PFSK-1 (cell line): ENCODE measurements around the gene DNAI4.

Experiments used
- FOXP2 ChIP-seq: optimal IDR thresholded peaks from 2 replicates; pipeline ENCODE3; 2011; ENCODE audit warnings: borderline replicate concordance, control low read depth, inconsistent platforms; ENCODE audit not compliant: insufficient read depth; ENCODE audit errors: extremely low read length, extremely low read depth
- POLR2AphosphoS5 ChIP-seq: IDR thresholded peaks from 2 replicates; pipeline ENCODE4 v1.6.1; 2012; ENCODE audit warnings: low read depth, mild to moderate bottlenecking, control low read depth, low read length, moderate library complexity
- SIN3A ChIP-seq: IDR thresholded peaks from 2 replicates; pipeline ENCODE4 v1.6.1; 2012; ENCODE audit warnings: mild to moderate bottlenecking, low read length, moderate library complexity, borderline replicate concordance; ENCODE audit not compliant: insufficient read depth
- TAF1 ChIP-seq: IDR thresholded peaks from 2 replicates; pipeline ENCODE4 v1.6.1; 2012; ENCODE audit warnings: low read length, control low read depth, borderline replicate concordance; ENCODE audit not compliant: insufficient read depth
- TF ChIP-seq, protein P1 (sequence below), 2 experiments: IDR thresholded peaks; 2 replicates each; pipeline versions ENCODE4 v1.6.1 to v1.8.0; 2011 to 2012; ENCODE audit warnings: low read depth in 2 of 2, low read length in 2 of 2, control low read depth in 1 of 2, inconsistent platforms in 1 of 2, mild to moderate bottlenecking in 1 of 2, moderate library complexity in 1 of 2; ENCODE audit not compliant: insufficient read depth in 1 of 2

The DNAI4 gene

DNA sequence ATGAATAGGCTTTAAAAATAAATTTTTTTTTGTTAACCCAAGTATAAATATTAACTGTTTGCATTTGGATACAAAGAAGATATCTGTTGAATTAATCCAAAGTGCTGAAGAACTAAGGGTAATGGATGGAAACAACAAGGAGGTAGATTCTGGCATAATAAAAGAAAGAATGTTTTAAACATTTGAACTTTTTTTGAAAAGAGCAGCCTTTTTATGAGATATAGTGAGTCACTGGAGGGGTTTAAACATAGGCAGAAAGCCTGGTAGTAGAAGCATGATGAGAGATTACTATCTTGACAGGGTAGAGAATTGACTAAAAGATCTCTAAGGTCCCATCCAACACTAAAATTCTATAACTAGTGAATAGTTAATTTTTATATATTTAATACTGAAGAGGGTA, 2.9 kb upstream of the DNAI4 start:
- TF ChIP-seq, protein P1, sequence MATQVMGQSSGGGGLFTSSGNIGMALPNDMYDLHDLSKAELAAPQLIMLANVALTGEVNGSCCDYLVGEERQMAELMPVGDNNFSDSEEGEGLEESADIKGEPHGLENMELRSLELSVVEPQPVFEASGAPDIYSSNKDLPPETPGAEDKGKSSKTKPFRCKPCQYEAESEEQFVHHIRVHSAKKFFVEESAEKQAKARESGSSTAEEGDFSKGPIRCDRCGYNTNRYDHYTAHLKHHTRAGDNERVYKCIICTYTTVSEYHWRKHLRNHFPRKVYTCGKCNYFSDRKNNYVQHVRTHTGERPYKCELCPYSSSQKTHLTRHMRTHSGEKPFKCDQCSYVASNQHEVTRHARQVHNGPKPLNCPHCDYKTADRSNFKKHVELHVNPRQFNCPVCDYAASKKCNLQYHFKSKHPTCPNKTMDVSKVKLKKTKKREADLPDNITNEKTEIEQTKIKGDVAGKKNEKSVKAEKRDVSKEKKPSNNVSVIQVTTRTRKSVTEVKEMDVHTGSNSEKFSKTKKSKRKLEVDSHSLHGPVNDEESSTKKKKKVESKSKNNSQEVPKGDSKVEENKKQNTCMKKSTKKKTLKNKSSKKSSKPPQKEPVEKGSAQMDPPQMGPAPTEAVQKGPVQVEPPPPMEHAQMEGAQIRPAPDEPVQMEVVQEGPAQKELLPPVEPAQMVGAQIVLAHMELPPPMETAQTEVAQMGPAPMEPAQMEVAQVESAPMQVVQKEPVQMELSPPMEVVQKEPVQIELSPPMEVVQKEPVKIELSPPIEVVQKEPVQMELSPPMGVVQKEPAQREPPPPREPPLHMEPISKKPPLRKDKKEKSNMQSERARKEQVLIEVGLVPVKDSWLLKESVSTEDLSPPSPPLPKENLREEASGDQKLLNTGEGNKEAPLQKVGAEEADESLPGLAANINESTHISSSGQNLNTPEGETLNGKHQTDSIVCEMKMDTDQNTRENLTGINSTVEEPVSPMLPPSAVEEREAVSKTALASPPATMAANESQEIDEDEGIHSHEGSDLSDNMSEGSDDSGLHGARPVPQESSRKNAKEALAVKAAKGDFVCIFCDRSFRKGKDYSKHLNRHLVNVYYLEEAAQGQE (IDR thresholded peaks at IDR 0.05; ENCODE audit: insufficient read depth in 1 of 2, low read depth in 2 of 2, low read length in 2 of 2), result no peak
- TF ChIP-seq SIN3A (no peak), POLR2AphosphoS5 (no peak), FOXP2 (no peak), TAF1 (no peak)

DNA sequence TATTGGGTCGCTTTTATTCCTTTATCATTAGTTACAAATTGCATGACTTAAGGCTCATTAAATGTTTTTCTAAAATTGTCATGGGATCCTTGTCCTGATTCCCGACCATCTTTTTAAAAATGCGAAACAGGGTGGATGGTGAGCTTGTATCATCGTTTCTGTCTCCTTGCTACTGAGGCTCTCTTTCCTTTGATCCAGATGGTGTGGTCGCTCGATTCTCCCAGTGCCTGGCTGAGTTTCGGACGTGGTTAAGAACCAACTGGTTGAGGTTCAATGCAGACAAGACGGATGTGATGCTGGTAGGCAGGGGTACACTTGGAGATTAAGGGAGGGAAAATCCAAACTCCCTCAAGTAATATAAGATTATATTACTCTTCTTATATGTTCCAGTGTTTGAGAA, 1.3 kb upstream of the DNAI4 start:
- TF ChIP-seq POLR2AphosphoS5, result no peak
- TF ChIP-seq FOXP2, result no peak
- TF ChIP-seq, protein P1 (IDR thresholded peaks at IDR 0.05; ENCODE audit: insufficient read depth in 1 of 2, low read depth in 2 of 2, low read length in 2 of 2), result no peak
- no peak for TF ChIP-seq SIN3A

DNA sequence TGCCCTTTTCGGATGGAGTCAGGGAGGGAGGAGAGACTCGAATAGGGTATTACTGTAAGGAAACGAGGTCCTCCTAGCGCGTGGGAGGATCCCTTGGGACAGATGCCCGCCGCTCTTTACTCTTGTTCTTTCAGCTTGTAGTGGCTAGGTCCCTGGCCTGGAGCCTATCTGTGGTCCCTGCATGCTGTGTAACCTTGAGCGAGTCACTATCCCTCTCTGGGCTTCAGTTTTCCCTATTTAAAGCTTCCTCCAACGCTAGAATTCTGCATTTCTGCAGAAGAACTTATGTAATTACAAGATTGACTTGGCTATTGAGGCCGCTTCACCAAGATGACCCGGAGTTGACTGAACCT, 878 bp upstream of the DNAI4 start:
- TF ChIP-seq, protein P1 (IDR thresholded peaks at IDR 0.05; ENCODE audit: insufficient read depth in 1 of 2, low read depth in 2 of 2, low read length in 2 of 2), result no peak
- TF ChIP-seq POLR2AphosphoS5 (no peak), FOXP2 (no peak), TAF1 (no peak), SIN3A (no peak)

DNA sequence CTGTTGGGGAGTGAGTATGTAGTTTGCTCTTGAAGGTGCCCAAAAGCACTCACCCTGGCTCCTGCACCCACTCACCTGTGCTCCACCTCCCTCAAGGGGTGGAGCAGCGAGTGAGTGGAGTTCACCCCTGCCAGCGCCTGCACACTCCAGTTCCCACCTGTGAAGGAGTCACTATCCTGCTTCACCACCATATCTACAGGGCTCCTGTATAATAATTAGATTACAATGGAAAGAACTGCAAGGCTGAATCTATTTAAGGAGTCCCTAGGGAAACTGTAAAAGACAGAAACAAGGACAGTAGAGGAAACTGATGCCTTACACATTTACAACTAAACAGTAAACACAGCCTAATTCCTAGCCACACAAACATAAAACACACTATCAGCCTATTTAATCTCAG, 4.1 kb downstream of the DNAI4 start:
- TF ChIP-seq, protein P1 (IDR thresholded peaks at IDR 0.05; ENCODE audit: insufficient read depth in 1 of 2, low read depth in 2 of 2, low read length in 2 of 2), result no peak
- TF ChIP-seq FOXP2 (no peak), POLR2AphosphoS5 (no peak), SIN3A (no peak), TAF1 (no peak)

DNA sequence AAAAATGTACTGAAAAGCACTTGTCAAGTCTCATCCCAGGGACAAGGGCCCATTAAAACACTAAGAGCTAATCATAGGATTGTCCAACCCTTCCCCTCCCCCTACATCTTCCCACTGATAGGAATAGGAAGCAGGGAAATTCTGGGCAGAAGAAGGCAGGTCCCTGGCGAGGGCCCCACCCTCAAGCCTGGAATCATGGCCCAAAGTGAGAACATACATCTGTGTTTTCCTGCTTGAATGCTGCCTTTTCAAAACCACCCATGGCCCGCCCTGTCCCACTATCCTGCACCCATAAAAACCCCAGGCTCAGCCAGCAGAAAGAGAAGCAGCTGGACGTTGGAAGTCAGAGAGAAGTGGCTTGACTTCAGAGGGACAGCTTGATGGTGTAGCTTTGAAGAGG, 4.8 kb downstream of the DNAI4 start:
- TF ChIP-seq POLR2AphosphoS5 (no peak), SIN3A (no peak), FOXP2 (no peak), TAF1 (no peak)
- TF ChIP-seq, protein P1 (IDR thresholded peaks at IDR 0.05; ENCODE audit: insufficient read depth in 1 of 2, low read depth in 2 of 2, low read length in 2 of 2), result no peak
